Measurements from ENCODE around the gene ISL2.

The ISL2 gene

GRCh38 chr15:76377217-76377616 is 40.6 kb downstream of the ISL2 start:
- no peak for DNase-seq (ENCODE audit: low spot score)

- DNase-seq (ENCODE audit: low spot score) = no peak
Observed at GRCh38 chr15:76377751-76378150, 41.2 kb downstream of the ISL2 start.

GRCh38 chr15:76378691-76379090 is 42.1 kb downstream of the ISL2 start:
- no peak for DNase-seq (ENCODE audit: low spot score)

GRCh38 chr15:76380249-76380648 is 43.7 kb downstream of the ISL2 start:
- no peak for DNase-seq (ENCODE audit: low spot score)

- DNase-seq (ENCODE audit: low spot score) = no peak
Observed at GRCh38 chr15:76381366-76381765, 44.8 kb downstream of the ISL2 start.

- DNase-seq (ENCODE audit: low spot score) = peak; percentile 25
Observed at GRCh38 chr15:76382987-76383728, 46.6 kb downstream of the ISL2 start.

GRCh38 chr15:76384409-76384808 is 47.8 kb downstream of the ISL2 start:
- no peak for DNase-seq (ENCODE audit: low spot score)

GRCh38 chr15:76386178-76386577 is 49.6 kb downstream of the ISL2 start:
- DNase-seq (ENCODE audit: low spot score) = no peak

GRCh38 chr15:76386926-76387325 is 50.4 kb downstream of the ISL2 start:
- no peak for DNase-seq (ENCODE audit: low spot score)

GRCh38 chr15:76390571-76390970 is 54.0 kb downstream of the ISL2 start:
- no peak for DNase-seq (ENCODE audit: low spot score)

- DNase-seq (ENCODE audit: low spot score) = no peak
Observed at GRCh38 chr15:76391309-76391708, 54.7 kb downstream of the ISL2 start.

GRCh38 chr15:76391847-76392246 is 55.3 kb downstream of the ISL2 start:
- DNase-seq (ENCODE audit: low spot score) = no peak
